NK-92 treated with Interleukin-12 subunit alpha and Interleukin-12 subunit beta, amount 100 ng/mL, for 24 hours (cell line): ENCODE results near the gene ABCA7.
A peak's percentile ranks its signal among the peaks of the same experiment; 100 is the strongest.

Experiments used
- DNase-seq: peaks from one replicate; lab custom pipeline; 2025; lab: John Stamatoyannopoulos, UW

The ABCA7 gene

DNA sequence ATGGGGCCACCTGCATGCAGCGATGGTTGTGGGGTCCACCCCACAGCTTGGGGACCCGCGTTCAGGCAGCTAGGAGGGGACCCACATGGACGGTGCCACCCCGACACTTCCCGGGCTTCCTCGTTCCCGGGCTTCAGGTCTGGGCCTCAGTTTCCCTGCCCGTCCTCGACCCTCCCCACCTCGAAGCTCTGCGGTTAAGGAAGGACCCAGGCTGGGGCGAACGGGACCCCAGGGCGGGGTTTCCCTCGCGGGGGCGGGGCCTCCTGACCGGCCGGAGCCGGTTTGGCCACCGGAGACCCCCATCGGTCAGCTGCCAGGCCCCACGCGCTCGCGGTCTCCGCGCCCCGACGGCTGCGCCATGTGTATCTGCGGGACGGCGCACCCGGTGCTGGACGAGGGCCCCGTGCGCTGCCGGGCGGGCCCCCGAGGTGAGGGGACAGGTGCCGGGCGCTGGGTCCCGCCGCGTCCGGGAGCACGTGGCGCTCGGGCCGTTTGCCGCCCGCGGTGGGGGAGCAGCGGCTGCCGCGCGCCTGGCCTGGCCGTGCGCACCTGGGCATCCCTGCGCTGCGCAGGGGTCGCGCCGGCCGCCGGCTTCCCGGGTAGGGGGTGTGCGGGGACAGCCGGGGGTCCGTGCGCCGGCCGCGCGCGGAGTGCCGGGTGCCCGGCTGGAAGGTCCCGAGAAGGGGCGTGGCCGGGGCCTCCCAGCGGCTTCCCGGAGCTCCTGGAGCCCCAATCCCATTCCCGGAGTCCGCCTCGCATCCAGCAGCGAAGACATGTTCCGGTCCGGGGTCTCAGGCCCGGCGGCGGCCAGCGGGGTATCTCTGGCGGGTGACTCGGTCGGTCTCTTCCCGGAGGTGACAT, 31.3 kb downstream of the ABCA7 start:
- DNase-seq: no peak

DNA sequence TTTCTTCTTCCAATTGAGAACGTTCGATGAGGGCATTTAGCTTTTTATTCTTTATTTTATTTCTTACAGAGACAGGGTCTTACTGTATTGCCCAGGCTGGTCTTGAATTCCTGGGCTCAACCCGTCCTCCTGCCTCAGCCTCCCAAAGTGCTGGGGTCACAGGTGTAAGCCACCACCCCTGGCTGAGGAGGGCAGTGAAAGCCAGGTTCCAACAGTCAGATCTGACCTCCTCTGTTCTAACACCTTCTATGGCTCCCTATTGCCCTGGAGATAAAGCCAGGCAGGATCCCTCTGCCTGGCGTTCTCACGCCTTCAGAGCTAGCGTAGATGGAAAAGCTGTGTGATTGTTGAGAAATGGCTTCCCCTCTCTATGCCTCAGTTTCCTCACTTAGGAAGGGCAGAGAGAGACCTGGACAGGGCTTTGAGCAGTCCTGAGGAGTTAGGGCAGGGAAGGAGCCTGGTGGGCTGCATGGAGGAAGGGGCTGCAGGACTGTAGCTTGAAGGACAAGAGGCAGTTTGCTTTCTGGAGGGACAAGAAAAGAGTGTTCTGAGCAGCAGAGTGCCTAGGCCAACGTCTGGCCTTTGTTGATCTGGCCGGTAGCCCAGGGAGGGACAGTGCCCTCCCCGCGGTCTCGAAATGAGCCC, 32.6 kb downstream of the ABCA7 start:
- no peak for DNase-seq

GRCh38 chr19:1073063-1073955, 33.4 kb downstream of the ABCA7 start:
- DNase-seq: no peak

- DNase-seq: no peak
Measured at GRCh38 chr19:1073956-1074517, 34.1 kb downstream of the ABCA7 start.

GRCh38 chr19:1074544-1075283, 34.8 kb downstream of the ABCA7 start:
- DNase-seq: no peak

GRCh38 chr19:1076046-1076386, 36.1 kb downstream of the ABCA7 start:
- DNase-seq: no peak

DNA sequence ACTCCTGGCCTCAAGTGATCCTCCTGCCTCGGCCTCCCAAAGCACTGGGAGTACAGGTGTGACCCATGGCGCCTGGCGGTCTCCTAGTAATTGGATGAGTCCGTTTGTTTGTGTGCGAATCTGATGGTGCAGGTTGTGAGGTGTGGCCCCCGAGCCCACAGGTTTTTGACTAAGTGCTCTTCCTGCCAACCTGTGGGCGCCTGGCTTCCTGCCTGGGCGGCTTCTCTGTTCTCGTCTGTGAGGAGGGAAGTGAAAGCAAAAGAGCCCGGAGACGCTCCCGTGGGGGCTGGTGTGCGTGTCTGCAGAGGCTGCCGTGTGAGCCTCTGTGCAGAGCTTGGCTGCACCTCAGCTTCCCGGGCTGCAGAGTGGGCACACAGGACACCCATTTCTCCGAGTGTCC, 37.0 kb downstream of the ABCA7 start:
- DNase-seq: peak; percentile 83

DNA sequence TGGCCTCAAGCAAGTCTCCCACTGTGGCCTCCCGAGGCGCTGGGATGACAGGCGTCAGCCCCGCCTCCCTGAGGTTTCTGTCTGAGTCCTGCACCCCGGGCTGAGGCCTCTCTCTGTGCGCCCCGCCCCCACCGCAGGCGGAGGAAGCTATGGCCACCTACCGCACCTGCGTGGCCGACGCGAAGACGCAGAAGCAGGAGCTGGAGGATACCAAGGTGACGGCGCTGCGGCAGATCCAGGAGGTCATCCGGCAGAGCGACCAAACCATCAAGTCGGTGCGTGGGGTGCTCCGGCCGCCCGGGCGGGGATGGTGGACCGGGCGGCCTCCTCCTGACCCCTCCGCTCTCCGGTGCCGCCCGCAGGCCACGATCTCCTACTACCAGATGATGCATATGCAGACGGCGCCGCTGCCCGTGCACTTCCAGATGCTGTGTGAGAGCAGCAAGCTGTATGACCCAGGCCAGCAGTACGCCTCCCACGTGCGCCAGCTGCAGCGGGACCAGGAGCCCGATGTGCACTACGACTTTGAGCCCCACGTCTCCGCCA, 39.7 kb downstream of the ABCA7 start:
- no peak for DNase-seq

- no peak for DNase-seq
Measured at GRCh38 chr19:1080360-1081161, 40.7 kb downstream of the ABCA7 start.

DNA sequence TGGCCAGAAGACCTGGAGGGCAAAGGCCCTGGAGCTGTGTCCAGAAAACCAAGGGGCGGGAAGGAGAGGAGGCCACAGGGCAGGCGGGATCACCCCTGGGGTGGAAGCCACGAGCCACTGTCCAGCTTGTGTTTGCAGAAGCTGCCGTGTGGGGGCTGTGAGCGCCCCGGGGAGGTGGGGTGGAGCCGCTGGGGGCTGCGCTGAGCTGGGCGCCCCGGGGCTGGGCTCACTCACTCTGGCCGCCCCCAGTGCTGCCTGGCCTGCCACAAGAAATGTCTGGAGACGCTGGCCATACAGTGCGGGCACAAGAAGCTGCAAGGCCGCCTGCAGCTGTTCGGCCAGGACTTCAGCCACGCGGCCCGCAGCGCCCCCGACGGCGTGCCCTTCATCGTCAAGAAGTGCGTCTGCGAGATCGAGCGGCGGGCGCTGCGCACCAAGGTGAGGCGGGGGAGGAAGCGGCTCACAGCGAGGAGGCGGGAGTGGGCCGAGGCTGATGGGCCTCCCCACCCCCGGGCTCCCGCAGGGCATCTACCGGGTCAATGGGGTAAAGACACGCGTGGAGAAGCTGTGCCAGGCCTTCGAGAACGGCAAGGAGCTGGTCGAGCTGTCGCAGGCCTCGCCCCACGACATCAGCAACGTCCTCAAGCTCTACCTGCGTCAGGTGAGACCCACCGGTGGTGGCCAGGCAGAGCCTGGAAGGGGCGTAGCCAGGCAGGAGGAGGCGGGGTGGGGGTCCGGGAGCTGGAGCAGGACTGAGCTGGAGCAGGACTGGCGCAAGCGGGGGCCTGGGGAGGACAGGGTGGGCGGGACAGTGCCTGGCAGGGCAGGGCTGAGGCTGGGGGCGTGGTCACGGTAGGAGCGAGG, 41.6 kb downstream of the ABCA7 start:
- no peak for DNase-seq

- DNase-seq: no peak
Measured at GRCh38 chr19:1082165-1082927, 42.4 kb downstream of the ABCA7 start.

DNA sequence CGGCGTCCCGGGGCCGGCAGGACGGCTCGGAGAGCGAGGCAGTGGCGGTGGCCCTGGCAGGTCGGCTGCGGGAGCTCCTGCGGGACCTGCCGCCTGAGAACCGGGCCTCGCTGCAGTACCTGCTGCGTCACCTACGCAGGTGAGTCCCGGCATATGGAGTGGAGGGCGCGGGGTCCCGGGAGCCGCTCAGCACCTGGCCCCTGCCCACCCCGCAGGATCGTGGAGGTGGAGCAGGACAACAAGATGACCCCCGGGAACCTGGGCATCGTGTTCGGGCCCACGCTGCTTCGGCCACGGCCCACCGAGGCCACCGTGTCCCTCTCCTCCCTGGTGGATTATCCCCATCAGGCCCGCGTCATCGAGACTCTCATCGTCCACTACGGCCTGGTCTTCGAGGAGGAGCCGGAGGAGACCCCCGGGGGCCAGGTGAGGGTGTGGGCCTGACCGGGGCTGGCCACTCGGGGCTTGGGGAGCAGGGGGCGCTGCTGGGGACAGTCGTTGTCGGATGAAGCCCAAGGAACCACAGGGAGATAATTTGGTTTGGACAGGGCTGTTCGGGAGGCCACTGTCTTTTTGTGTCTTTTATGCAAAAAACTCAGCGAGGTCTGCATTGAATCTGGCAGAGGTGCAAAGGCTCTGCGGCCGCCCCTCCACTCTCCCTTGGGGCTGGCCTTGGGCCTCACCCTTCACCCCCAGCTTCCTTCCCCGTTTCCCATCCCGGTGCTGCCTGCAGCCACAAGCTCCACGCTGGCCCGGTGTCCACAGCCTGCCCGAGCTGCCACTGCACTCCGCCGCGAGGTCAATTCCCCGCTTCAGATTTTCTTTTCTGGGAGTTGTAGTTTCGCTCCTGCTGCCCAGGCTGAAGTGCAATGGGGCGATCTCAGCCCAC, 43.3 kb downstream of the ABCA7 start:
- no peak for DNase-seq

GRCh38 chr19:1084024-1084868, 44.3 kb downstream of the ABCA7 start:
- no peak for DNase-seq

GRCh38 chr19:1085053-1085658, 45.2 kb downstream of the ABCA7 start:
- DNase-seq: no peak

DNA sequence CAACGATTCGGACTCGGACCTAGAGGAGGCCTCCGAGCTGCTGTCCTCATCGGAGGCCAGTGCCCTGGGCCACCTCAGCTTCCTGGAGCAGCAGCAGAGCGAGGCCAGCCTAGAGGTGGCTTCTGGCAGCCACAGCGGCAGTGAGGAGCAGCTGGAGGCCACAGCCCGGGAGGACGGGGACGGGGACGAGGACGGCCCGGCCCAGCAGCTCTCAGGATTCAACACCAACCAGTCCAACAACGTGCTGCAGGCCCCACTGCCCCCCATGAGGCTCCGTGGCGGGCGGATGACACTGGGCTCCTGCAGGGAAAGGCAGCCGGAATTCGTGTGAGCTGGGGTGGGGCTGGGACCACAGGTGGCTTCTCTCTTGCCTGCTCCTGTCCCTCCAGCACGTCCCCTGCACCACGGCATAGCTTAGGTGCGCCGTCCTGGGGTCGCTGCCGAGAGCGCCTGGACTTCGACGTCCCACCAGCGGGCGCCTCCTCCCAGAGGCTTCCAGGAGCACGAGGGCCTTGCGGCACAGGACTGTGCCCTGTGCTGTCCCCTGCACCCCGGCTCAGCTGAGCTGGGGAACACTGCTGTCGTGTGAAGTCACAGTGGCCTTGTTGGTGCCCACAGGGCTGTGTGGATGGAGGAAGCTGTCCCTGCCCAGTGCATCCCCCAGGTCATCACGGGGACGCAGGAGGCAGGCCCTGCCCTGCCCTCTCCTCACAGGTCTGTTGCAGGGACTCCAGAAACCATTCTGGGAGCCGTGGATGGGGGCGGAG, 46.0 kb downstream of the ABCA7 start:
- DNase-seq: no peak

DNA sequence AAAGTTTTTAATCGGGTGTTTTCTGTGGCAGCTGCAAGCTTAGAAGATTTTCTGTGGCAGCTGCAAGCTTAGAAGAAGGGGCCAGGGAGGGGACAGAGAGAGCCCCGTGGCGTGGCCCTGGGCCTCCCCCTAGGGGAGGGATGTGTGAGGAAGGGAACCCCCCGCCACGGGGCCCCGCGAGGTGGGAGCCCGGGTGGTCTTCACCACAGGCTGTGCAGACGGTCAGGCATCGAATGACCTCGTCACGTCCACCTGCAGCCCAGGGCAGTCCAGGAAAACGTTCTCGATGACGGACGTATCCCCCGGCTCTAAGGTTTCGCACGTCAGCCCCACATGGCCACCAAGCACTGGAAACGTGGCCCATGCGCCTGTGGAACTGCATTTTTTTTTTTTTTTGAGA, 46.7 kb downstream of the ABCA7 start:
- no peak for DNase-seq
